DMS53 treated with DMSO at 0.1 percent for 48 hours (cell line): ENCODE results near the gene EIF3B.
"Not testable (repeated sequence)": the region's sequence is repeated elsewhere in the genome, so short reads cannot be mapped to it uniquely, and the experiment has no call there.

Experiments used
- DNase-seq: peaks from one replicate; lab custom pipeline; 2025; ENCODE audit not compliant: unreplicated experiment; lab: John Stamatoyannopoulos, UW

EIF3B gene

GRCh38 chr7:2399848-2400587, 45.4 kb downstream of the EIF3B start:
- peak; percentile 54 for DNase-seq

GRCh38 chr7:2402687-2403013, 48.0 kb downstream of the EIF3B start:
- DNase-seq = no peak

DNA sequence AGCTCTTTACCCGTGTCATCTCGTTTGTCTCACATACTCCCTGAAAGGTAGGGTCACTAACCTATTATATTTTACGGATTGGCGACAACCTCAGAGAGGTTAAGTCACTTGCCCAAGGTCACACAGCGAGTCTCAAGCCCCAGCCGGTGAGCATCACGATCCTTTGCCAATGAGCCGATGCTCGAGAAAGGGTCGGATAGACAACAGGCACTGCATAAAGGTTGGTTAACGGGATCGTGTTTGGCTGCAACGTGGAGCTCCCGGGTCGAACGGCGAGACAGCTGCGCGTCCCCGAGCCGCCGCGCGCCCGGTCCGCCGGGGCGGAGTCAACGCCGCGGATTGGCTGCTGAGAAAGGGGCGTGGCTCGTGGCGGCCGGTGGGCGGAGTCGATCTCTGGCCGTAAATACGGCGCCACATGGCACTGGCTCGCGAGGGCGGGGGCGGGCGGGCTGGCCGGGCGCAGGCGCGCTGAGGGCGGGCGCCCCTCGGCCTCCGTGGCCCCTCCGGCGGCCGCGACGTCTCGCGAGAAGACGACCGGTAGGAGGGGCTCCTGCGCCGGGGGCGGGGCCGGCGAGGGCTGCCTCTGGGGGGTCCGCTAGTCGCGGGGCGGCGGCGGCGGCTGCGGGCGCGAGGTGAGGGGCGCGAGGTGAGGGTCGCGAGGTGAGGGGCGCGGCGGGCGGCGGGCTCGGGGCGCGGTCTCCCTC, 48.5 kb downstream of the EIF3B start, which contains the start of gene CHST12:
TSS of gene CHST12 (plus strand) at position 598 of the 704 bp plus-strand sequence. CDS start 29,029 bp downstream, outside the sequence.
- DNase-seq = peak; percentile 85

GRCh38 chr7:2403718-2404648, 49.4 kb downstream of the EIF3B start:
- no peak for DNase-seq

DNA sequence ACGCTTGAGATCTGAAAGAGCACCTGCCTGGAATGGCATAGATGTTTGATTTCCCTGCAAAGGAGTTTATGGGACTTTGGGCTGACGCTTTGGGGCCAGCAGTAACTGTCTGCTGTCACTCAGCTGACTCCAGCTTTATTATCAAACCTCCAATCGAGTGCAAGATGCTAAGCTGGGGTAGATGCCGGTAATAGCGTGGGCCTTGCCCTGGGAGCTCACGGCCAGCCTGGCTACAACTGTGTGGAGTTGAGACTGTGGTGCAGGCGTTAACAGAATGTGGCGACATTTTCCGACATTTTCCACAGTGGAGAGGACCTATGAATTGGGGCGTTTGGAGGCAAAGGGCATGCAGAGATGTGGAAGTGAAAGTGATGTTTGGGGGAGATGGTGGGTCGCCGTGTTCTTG, 50.1 kb downstream of the EIF3B start:
- no peak for DNase-seq

DNA sequence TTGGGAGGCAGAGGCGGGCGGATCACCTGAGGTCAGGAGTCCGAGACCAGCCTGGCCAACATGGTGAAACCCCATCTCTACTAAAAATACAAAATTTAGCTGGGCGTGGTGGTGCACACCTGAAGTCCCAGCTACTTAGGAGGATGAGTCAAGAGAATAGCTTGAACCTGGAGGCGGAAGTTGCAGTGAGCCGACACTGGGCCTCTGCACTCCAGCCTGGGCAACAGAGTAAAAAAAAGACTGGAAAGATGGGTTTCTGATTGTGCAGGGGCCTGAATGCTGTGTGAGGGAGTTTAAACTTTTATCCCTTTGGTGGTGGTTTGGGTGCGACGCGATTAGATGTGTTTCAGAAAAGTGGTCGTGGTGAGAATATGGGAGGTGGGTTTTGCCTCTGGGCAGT, 50.6 kb downstream of the EIF3B start:
- no peak for DNase-seq

- DNase-seq = no peak
These were observed 51.1 kb downstream of the EIF3B start for GRCh38 chr7:2405601-2406345.

DNA sequence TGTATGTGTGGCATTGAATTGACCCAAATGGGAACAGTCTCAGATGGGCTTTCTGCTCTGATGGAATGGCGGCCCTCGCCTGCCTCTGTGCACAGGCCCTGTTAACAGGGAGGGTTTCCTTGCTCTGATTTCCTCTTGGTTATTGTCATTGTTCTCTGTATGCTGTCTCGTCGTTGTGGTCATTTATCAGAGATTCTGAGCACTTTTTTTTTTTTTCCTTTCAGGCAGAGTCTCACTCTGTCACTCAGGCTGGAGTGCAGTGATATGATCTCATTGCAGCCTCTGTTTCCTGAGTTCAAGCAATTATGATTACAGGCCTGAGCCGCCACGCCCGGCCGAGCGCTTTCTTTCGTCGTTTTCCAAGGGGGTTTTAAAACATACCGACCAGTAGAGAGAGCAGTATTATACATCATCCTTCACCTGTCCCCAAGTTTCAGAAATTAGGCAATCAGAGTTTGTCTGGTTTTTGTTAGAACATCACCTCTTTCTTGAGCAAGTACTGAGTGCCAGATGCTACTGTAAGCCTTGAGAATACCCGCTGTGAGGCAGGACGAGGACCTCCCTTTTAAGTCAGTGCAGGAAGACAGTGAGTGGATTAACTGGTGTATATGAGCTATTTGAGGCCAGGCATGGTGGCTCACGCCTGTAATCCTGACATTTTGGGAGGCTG, 55.3 kb downstream of the EIF3B start:
- DNase-seq = no peak

- no peak for DNase-seq
These were observed 56.4 kb downstream of the EIF3B start for GRCh38 chr7:2411049-2411448.

DNA sequence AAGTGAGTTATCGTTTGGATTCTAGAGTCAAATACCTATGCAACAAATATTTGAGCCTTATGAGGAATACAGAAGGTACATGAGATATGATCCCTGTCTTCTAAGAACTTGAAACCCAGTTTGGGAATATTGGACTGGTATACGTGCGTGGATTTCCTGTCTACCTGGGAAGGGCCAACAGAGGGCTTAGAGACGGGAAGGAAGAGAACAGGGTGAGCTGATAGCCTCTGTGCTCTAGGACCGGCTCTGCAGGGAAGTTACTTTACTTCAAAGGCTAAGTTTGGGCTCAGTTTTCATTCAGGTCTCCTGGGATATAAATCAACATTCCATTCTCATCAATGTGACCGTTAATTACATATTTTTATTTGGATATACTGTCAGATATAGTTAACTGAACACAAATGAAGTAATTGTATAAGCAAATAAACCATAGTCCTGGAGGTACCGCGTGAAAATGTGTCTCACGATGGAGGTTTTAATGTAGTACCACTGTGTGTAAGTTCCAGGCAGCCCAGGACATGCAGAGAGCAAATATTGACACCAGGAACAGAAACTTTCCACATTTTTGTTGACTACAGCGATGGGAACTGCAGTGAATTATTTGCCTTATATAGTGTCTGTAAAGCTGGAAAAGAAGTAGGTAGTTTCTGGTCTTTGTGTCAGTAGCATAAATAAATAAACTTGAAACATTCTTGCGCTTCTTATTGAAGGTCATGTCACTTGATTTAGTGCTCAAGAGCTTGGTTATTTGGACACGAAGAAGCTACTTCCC, 57.4 kb downstream of the EIF3B start:
- peak; percentile 13 for DNase-seq

DNA sequence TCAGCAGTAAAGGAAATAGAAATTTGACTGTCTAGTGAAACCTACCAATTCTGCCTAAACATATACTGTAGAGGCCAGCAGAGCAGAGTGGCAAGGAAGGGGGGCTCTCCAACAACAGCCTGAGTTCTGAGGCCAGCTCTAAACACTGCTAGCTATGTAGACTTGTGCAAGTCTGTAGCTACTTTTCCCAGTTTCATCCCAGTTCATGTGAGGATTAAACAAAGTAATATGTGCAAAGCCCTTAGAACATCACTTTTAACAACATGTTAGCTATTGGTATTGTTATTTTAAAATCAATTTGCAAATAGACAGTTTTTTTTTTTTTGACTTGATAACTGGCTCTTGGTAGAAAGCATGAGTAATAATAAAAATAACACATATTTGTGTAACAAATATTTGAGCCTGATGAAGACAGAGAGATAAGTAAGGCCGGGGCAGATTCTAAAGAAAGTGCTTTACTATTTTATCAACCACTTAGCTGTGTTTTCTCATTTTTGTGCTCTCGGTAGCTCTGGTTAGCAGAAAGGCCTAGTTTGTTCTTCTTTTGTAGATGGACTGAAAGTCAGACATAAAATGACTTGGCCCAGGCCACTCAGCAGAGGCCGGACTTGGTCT, 58.1 kb downstream of the EIF3B start:
- DNase-seq = no peak

DNA sequence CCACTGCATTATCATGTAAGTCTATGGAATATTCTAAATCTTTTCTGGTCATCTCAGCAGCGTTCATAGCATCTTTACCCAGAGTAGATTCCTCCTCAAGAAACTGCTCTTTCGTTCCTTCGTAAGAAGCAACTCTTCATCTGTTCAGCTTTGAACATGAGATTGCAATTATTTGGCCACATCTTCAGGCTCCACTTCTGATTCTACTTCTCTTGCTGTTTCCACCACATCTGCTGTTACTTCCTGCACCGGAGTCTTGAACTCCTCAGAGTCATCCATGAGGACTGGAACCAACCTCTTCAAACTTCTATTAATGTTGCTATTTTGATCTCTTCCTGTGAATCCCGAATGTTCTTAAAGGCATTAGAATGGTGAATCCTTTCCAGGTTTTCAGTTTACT, 61.4 kb downstream of the EIF3B start:
- DNase-seq = no peak

GRCh38 chr7:2416650-2417049, 62.0 kb downstream of the EIF3B start:
- no peak for DNase-seq

GRCh38 chr7:2417178-2417577, 62.6 kb downstream of the EIF3B start:
- not testable (repeated sequence) for DNase-seq

DNA sequence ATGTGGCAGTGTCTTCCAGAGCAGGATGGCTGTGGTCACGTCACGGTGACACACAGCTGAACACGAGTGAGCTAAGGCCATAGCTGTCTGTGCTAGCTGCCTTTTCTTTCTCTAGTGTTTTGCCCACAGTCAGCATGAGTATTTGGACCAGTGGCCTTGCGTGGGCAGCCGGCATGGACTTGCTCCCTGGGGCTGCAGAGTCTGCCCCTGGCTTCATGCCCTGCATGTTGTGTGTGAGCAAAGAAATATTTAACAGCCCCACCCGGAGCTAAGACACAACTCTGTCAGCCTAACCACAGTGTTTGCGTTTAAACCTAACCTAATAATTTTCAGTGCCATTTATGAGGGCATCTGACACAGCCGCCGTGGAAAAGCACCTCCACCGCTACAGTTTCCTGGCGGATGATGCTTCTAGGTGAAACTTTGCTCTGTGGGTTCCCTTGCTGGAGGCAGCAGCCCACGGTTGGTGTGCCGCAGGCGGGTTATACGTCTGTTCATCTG, 63.4 kb downstream of the EIF3B start:
- DNase-seq = no peak

- no peak for DNase-seq
These were observed 65.7 kb downstream of the EIF3B start for GRCh38 chr7:2420216-2420933.

DNA sequence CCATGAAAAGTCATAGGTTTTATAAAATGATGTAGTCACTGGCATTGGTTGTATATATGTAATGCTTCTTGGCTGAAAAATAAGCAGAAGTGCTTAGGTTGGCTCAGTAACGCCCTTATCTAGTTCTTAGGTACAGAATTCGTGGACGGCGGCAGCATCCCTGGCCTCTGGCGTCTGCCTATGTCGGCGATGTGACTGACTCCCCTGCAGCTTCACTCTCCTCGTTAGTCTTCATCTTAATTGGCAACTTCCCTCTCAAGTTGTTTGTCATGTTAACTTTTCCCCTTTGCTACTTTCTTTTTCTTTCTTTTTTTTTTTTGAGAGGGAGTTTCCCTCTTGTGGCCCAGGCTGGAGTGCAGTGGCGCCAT, 67.3 kb downstream of the EIF3B start:
- no peak for DNase-seq

- no peak for DNase-seq
These were observed 71.1 kb downstream of the EIF3B start for GRCh38 chr7:2425749-2426148.
